A673 (cell line): ENCODE results near the gene CCDC12.

Source experiments
- EZH2 ChIP-seq: fragments of 200-600 bp; sonication (generic); IDR thresholded peaks from 2 replicates; pipeline ENCODE4 v1.6.1; 2017; ENCODE audit warnings: borderline replicate concordance, low read depth, mild to moderate bottlenecking, mixed read lengths, antibody characterized with exemption, low read length; ENCODE audit not compliant: poor library complexity, severe bottlenecking
- TF ChIP-seq, protein P1 (sequence below): fragments of 300-800, 200-600 bp; sonication (generic); conservative IDR thresholded peaks from 2 replicates; pipeline ENCODE4 v1.5.1; 2017; ENCODE audit warnings: low read depth, mild to moderate bottlenecking, antibody characterized with exemption, low read length, moderate library complexity, mixed read lengths

DNA sequence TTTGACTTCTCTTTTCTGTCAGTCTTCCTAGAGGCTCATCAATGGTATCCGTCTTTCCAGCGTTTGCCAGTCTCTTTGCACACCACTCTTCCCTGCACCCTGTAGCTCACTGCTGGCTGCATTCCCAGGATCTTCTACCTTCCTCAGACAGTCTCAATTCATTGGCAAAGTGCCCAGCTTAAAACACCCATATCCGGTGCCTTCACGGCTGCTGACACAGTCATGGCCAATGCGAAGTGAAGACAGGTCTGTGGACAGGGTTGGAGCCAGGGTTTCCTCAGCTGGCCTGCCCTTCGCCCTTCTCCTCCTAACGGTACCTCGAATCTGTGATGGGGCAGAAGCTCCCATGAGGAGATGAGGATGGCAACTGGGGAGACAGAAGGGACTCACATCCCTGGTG is 62.9 kb downstream of the CCDC12 start:
- TF ChIP-seq, protein P1, sequence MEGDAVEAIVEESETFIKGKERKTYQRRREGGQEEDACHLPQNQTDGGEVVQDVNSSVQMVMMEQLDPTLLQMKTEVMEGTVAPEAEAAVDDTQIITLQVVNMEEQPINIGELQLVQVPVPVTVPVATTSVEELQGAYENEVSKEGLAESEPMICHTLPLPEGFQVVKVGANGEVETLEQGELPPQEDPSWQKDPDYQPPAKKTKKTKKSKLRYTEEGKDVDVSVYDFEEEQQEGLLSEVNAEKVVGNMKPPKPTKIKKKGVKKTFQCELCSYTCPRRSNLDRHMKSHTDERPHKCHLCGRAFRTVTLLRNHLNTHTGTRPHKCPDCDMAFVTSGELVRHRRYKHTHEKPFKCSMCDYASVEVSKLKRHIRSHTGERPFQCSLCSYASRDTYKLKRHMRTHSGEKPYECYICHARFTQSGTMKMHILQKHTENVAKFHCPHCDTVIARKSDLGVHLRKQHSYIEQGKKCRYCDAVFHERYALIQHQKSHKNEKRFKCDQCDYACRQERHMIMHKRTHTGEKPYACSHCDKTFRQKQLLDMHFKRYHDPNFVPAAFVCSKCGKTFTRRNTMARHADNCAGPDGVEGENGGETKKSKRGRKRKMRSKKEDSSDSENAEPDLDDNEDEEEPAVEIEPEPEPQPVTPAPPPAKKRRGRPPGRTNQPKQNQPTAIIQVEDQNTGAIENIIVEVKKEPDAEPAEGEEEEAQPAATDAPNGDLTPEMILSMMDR, result no peak
- TF ChIP-seq EZH2, result no peak
